Stomach (tissue), 4 donors: ENCODE results near the gene TARBP1.

Experiments
- EP300 ChIP-seq: sonication (generic); formaldehyde crosslinking; IDR thresholded peaks from one replicate; pipeline ENCODE4 v1.6.1; 2017; ENCODE audit warnings: antibody characterized with exemption
- POLR2AphosphoS5 ChIP-seq, 3 donors: sonication (generic); formaldehyde crosslinking; IDR thresholded peaks; one replicate each; pipeline ENCODE4 v1.6.1; 2016; ENCODE audit warnings: antibody characterized with exemption in 3 of 3
- TF ChIP-seq, protein P1 (sequence below), 7 experiments: fragments of 450-650 bp in 4 of 7; fragments of 200-600 bp in 3 of 7; sonication (generic) in 3 of 7; IDR thresholded peaks; one replicate each; pipeline ENCODE4 v1.5.1; 2016 to 2019; ENCODE audit warnings: antibody characterized with exemption in 7 of 7, control low read depth in 2 of 7, mild to moderate bottlenecking in 1 of 7

- TF ChIP-seq, protein P1, sequence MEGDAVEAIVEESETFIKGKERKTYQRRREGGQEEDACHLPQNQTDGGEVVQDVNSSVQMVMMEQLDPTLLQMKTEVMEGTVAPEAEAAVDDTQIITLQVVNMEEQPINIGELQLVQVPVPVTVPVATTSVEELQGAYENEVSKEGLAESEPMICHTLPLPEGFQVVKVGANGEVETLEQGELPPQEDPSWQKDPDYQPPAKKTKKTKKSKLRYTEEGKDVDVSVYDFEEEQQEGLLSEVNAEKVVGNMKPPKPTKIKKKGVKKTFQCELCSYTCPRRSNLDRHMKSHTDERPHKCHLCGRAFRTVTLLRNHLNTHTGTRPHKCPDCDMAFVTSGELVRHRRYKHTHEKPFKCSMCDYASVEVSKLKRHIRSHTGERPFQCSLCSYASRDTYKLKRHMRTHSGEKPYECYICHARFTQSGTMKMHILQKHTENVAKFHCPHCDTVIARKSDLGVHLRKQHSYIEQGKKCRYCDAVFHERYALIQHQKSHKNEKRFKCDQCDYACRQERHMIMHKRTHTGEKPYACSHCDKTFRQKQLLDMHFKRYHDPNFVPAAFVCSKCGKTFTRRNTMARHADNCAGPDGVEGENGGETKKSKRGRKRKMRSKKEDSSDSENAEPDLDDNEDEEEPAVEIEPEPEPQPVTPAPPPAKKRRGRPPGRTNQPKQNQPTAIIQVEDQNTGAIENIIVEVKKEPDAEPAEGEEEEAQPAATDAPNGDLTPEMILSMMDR (IDR thresholded peaks at IDR 0.05), result no peak
- no peak for TF ChIP-seq EP300
- TF ChIP-seq POLR2AphosphoS5 (IDR thresholded peaks at IDR 0.05), result no peak
Measured at GRCh38 chr1:234440348-234440747, 38.6 kb downstream of the TARBP1 start.
